ENCODE measurements around the gene ZNF441.
"Not testable (repeated sequence)": the region's sequence is repeated elsewhere in the genome, so short reads cannot be mapped to it uniquely, and the experiment has no call there.

Gene ZNF441

DNA sequence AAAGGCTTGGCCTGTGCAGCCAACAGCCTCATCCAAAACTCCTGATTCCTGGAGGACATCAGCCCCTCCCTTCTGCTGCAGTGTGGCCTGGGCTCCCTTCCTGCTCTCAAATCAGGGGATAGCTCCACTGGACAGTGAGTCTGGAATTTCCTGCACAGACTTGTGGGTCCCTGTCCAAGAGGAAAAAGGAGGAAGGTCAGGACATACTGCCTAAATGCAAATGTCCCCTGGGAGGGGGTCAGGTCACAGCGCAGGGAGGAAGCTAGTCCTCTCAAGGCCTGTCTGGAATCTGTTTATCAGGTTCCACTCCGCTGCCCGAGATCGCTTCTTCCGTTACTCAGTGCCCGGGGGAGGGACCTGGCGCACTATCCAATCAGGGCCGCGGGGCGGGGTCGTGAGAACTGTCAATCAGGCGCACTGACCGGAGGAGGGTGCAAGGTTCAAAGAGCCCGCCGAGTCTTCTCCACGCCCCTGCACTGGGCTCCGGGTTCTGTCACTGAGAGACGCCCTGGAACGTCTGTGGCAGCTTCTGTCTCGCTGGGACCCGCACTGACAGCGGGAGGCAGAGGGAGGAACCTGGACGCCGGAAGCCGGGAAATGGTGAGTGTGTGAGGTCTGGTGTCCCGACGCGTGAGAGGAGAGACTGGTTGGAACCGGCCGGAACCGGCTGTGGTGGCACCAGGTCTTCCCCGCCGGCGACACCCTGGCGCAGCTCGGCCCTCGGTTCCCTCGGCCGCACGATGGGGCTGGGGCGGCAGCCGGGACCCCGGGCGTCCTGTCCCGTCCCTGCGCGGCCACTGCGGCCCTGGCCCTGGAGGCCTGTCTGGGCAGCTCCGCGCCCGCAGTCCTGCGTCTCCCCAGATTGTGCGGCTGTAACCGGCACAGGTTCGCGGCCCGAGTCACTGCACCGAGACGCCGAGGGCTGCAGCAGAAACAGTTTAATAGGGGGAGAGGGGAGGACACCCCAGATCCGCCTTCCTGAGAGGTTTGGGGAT is at the start of gene ZNF441:
Gene ZNF441 (plus strand): TSS at position 404 of the 995 bp plus-strand sequence. CDS start 194 bp downstream, at position 598.
- peak; percentile 82 to 95 for DNase-seq

DNA sequence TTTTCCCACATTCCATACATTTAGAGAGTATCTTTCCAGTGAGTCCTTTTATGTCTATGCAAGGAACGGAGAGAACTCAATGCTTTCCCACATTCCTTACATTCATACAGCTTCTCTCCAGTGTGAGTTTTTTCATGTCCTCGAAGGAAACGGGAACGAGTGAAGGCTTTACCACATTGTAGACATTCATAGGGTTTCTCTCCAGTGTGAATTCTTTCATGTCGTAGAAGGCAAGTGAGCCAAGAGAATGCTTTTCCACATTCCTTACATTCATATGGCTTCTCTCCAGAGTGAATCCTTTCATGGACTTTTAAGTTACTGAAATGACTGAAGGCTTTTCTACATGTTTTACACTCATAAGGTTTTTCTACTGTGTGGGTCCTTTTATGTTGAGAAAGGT is 45.1 kb upstream of the ZNF441 start:
- DNase-seq = no peak

DNA sequence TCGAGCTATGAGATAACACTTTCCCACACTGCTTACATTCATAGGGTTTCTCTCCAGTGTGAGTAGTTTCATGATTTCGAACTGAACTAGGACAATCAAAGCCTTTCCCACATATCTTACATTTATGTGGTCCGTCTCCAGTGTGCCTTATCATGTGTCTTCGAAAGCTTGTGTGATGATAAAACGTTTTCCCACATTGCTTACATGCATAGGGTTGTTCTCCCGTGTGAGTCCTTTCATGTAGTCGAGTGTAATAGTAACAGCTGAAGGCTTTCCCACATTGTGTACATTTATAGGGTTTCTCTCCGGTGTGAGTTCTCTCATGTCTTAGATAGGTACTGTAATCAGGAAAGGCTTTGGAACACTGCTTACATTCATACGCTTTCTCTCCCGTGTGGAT is 44.4 kb upstream of the ZNF441 start:
- DNase-seq = no peak

DNA sequence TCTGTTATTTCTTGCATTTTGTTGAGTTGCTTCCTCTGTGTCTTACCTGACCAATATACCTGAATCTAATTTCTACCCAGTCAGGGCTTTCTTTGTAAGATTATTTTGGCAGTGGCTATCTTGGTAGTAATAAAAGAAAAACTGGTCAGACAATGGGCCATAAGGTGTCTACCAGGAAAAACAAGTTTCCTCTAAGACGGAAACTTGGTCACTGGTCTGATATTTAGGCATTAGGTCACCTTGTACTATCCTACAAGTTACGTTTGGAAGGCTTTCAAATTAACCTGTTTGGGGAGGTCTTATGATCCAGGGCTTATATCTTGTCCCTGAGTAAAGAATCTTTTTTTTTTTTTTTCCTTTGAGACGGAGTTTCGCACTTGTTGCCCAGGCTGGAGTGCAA is 37.2 kb upstream of the ZNF441 start:
- DNase-seq = no peak

DNA sequence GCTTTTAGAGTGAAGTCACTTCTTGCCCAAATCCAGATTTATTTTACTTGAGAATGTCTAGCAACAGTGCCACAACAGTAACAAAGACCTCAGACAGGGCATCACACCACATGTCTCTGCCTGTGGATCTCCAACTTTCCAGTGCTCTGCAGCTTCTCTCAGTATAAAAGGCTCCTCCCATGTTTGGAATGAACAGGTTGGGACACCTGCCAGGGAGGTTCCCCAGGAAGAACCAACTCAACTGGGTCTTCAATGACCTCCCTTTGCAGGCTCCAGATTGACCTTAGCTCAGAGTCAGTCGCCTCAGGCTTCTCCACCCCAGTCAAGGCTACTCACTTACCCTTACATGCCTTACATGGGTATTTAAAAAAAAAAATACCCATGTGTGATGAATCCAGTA is 31.4 kb upstream of the ZNF441 start:
- DNase-seq = no peak

DNA sequence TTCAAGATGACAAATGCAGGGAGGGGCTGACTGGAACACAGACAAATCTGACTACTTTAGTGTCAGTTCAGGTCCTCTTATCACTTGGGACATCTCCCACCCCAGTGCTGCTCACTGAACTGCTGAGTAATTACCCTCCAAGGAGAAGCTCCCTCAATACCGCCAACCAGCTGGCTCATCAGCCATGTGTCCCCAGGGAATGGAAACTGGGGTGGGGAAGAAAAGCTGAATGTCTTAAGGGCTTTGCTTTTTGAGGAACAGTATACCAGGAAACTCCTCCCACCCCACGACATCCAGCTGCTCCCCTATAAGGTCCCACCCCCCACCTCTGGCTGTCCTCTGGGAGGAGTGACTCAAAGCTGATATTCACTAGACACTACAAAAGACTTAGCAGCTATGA is 30.1 kb upstream of the ZNF441 start:
- no peak for DNase-seq

DNA sequence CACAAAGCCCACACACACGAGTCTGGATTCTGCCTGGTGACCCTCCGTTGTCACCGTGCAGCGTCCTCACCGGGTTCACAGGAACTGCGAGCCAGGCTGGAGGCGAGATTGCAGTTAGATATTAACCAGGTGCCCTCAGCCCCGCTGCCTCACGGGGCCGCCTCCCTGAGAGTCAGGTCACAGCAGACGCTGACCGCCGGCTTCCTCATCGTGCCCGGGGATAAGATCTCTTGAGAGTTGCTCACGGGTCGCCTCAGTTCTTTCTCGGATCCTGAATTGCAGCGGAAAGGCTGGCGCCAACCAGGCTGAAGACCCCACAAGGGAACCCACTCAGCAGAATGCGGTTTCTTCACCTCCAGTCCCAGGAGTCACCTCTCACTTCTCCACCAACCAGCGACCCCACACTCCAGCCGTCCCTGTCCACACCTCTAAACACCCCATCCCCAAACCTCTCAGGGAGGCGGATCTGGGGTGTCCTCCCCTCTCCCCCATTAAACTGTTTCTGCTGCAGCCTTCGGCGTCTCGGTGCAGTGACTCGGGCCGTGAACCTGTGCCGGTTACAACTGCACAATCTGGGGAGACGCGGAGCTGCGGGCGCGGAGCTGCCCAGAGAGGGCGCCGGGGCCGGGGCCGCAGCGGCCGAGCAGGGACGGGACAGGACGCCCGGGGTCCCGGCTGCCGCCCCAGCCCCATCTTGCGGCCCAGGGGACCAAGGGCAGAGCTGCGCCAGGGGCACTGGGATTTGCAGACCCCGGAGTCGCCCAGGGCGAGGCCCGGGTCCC is 28.6 kb upstream of the ZNF441 start:
- peak in 1 of 2 experiments; percentile 54 for DNase-seq

DNA sequence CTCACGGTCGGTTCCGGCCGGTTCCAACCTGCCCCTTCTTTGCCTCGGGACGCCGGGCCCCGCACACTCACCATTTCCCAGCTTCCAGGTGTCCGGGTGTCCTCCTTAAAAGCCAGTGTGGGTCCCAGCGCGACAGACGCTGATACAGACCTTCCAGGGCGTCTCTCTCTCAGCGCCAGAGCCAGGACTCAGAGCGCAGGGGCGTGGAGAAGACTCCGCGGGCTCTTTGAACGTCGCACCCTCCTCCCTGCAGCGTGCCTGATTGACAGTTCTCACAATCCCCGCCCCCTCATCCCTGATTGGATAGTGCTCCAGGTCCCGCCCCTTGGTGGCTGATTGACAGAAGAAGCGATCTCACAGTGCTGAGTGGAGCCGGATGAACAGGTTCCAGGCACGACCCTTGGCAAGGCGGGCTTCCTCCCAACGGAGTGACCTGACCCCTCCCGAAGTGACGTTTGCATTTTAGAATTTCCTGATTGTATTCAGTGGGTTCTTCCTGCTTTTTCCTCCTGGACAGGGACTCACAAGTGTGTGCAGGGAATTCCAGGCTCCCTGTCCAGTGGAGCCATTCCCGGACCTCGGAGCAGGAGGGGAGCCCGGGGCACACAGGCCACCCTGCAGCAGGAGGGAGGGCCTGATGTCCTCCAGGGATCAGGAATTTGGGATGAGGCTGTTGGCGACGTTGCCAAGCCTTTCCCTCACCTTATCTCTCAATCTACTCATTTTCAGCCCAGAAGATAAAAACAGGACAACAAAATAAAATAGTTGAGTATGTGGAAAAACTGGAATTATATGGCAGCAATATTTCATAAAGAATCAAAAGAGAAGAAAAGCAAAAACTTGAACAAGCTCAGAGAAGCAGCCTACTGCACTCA is 27.8 kb upstream of the ZNF441 start, which contains the start of gene ZNF823:
Gene ZNF823 (minus strand): TSS at position 201 of the 875 bp plus-strand sequence. CDS start 127 bp downstream, at position 74.
- DNase-seq = peak; percentile 96 to 98

DNA sequence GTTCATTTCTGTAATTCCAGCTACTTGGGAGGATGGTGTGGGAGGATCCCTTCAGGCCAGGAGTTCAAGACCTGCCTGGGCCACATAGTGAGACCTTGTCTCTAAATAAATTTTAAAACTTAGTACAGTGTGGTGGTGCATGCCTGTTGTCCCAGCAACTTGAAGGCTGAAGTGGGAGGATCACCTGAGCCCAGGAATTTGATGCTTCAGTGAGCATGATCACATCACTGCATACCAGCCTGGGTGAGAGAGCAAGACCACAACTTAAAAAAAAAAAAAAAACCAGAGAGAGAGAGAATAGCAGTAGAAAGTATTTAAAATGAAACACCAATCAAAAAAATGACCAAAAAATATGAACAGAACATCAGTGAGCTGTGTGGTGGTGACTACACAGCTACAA is 20.9 kb upstream of the ZNF441 start:
- DNase-seq = no peak

DNA sequence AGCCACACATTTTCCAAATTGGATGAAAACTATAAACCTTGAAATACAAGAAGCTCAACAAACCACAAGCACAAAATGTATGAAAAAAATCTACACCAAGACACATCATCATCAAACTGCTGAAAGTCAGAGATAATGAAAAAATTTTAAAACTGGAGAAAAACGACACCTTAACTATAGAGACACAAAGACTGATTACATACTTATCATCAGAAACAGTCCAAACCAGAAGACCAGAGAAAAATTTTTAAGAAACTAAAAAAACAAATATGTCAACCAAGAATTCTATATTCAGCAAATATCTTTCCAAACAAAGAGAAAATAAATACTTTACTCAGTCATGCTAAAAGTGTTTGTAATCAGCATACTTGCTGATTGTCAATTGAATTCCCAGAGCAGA is 19.5 kb upstream of the ZNF441 start:
- no peak for DNase-seq

DNA sequence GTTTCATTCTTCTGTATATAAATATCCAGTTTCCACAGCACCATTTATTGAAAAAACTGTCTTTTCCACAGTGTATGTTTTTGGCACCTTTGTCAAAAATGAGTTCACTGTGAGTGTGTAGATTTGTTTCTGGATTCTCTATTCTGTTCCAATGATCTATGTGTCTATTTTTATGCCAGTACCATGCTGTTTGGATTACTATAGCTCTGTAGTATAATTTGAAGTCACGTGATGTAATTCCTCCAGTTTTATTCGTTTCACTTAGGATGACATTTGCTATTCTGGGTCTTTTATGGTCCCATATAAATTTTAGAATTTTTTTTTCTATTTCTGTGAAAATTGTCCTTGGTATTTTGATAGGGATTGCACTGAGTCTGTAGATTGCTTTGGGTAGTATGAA is 17.0 kb upstream of the ZNF441 start:
- DNase-seq = no peak

DNA sequence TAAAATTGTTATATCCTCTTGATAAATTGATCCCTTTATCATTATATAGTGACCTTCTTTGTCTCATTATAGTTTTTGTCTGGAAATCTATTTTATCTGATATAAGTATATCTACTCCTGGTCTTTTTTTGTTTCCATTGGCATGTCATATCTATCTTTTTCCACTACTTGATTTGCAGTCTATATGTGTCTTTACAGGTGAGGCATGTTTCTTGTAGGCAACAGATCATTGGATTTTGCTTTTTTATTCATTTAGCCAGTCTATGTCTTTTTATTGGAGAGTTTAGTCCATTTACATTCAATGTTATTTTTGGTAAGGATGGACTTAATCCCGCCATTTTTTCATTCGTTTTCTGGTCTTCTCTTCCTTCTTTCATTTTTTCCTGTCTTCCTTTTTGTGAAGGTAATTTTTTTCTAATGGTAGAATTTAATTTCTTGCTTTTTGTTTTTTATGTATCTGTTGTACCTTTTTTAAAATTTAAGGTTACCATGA is 14.5 kb upstream of the ZNF441 start:
- DNase-seq = no peak

DNA sequence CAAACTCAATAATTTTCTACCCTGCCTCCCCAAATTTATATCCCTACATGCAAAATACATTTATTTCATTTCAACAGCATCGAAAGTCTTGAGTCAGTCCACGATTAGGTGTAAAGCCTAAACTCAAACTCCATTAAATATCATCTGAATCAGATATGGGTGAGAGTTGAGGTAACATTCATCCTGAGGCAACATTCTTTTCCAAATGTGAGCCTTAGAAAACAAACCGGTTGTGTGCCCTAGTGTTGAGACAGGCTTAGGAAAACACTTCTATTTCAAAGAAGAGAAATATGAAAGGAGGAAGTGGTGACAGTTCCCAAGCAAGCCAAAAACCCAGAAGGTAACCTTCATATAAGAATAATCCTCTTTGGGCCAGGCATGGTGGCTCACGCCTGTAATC is 12.1 kb upstream of the ZNF441 start:
- DNase-seq = no peak

DNA sequence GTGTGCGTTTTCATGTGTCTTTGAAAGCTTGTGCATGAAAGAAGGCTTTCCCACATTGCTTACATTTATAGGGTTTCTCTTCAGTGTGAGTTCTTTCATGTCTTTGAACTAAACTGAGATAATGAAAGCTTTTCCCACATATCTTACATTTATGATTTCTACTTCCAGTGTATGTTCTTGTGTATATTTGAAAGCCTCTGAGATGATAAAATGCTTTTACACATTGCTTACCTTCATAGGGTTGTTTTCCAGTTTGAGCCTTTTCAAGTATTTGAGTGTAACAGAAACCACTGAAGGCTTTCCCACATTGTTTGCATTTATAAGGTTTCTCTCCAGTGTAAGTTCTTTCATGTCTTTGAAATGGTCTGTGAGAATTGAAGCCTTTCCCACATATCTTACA is 9.8 kb upstream of the ZNF441 start:
- no peak for DNase-seq

DNA sequence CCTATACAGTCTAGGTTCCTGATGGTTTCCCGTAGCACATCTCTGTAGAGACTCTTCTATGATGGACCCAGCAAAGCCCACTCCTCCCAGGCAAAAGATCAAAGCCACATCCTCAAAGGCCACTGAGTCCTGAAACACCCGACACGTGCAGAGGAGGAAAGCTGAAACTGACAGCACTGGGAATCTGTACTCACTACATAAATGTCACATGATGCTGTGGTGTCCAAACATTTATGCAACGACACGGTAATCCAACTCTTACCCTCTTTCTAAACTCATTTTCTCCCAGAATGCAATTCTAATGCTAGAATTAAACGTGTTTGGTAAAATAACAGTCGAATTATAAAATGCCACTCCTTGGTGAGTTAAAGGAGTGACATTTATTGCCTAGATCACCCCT is 7.0 kb upstream of the ZNF441 start:
- no peak for DNase-seq

DNA sequence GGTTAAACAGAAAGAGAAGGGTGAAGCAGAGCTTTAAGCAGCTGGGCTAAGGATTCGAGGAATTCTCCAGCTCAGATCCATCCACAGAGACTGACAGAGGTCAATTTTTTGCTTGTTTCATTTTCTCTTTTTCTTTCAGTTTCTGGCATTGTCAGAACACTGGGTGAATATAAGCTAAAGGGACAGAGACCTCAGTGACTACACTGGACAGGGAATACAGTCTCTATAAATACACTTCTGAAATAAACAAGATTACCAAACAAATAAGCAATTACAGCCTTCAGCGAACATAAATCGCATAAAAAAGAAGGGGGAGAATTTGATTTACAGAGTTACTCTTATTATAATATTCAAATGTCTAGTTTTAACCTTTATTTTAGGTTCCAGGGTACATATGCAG is 3.7 kb upstream of the ZNF441 start:
- DNase-seq = no peak

DNA sequence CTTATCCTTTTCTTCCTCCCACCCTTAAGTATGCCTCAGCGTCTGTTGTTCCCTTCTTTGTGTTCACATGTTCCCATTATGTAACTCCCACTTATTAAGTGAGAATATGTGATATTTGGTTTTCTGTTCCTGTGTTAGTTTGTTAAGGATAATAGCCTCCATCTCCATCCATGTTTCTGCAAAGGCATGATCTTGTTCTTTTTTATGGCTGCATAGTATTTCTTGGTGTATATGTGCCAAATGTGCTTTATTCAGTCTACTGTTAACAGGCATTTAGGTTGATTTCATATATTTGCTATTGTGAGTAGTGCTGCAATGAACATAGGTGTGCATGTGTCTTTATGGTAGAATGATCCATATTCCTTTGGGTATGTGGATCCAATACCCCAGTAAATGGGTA is 3.2 kb upstream of the ZNF441 start:
- DNase-seq = no peak

DNA sequence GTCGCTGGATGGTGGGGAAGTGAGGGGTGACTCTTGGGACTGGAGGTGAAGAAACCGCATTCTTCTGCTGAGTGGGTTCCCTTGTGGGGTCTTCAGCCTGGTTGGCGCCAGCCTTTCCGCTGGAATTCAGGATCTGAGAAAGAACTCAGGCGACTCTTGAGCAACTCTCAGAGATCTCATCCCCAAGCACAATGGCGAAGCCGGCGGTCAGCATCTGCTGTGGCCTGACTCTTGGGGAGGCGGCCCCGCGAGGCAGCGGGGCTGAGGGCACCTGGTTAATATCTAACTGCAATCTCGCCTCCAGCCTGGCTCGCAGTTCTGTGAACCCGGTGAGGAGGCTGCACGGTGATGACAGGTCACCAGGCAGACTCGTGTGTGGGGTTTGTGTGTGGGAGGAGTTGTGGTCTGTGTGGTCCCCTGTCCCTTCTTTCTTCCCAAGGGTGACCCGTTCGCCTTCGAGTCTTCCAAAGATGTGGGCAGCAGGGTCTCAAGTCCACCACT is 883 bp downstream of the ZNF441 start:
- DNase-seq = peak; percentile 4 to 31

DNA sequence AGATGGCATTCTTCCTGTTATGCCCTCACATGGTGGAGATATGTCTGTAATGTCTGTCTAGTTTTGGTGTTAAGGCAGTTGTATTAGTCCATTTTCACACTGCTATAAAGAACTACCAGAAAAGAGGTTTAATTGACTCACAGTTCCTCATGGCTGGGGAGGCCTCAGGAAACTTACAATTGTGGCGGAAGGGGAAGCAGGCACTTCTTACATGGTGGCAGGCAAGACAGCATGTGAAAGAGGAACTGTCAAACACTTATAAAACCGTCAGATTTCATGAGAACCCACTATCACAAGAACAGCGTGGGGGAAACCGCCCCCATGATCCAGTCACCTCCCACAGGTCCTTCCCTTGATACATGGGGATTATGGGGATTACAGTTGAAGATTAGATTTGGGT is 3.2 kb downstream of the ZNF441 start:
- no peak for DNase-seq

DNA sequence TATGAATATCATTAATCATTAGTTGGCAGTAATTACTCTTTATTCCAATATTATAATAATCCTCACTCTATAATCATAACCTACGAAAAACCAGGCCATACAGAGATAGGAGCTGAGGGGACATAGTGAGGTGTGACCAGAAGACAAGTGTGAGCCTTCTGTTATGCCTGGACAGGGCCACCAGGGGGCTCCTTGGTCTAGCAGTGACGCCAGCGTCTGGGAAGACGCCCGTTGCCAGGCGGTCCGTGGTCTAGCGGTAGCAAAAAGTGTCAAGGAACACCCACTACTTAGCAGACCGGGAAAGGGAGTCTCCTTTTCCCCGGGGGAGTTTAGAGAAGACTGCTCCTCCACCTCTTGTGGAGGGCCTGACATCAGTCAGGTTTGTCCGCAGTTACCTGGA is 4.7 kb downstream of the ZNF441 start:
- DNase-seq = not testable (repeated sequence)

DNA sequence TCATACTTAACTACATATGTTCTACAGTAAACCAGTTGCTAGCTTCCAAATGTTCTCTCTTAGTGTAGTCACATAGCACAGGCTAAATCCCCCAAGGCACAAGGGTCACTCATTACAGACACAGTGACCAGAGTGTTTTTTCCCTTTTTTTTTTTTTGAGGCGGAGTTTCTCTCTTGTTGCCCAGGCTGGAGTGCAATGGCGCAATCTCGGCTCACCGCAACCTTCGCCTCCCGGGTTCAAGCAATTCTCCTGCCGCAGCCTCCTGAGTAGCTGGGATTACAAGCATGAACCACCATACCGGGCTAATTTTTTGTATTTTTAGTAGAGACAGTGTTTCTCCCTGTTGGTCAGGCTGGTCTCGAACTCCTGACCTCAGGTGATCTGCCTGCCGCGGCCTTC is 9.9 kb downstream of the ZNF441 start:
- not testable (repeated sequence) for DNase-seq

DNA sequence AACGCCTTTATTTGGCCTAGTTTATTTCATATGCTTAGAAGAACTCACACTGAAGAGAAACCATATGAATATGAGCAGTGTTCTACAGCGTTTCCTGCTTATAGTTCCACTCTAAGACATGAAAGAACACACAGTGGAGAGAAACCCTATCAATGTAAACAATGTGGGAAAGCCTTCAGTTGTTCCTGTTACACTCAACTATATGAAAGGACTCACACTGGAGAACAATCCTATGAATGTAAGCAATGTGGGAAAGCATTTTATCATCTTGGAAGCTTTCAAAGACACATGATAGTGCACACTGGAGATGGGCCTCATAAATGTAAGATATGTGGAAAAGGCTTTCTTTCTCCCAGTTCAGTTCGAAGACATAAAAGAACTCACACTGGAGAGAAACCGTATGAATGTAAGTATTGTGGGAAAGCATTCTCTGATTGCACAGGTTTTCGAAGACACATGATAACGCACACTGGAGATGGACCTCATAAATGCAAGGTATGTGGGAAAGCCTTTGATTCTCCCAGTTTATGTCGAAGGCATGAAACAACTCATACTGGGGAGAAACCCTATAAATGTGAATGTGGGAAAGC is 13.7 kb downstream of the ZNF441 start:
- no peak for DNase-seq
